HL-60 (cell line): ENCODE measurements around the gene DLX4.

Experiments
- CTCF ChIP-seq: IDR thresholded peaks from one replicate; pipeline ENCODE4 v1.5.1; 2011; ENCODE audit warnings: low read length, control low read depth, inconsistent platforms; ENCODE audit not compliant: insufficient read depth
- POLR2AphosphoS5 ChIP-seq: IDR thresholded peaks from 2 replicates; pipeline ENCODE4 v1.6.1; 2012; ENCODE audit warnings: low read depth
- REST ChIP-seq: IDR thresholded peaks from 2 replicates; pipeline ENCODE4 v1.6.1; 2012; ENCODE audit warnings: low read depth; ENCODE audit not compliant: insufficient replicate concordance
- SPI1 ChIP-seq: IDR thresholded peaks from 2 replicates; pipeline ENCODE4 v1.6.1; 2012; ENCODE audit warnings: low read depth, mild to moderate bottlenecking, borderline replicate concordance

GRCh38 chr17:49972486-49973270 is 3.7 kb downstream of the DLX4 start:
- TF ChIP-seq CTCF (no peak), POLR2AphosphoS5 (no peak), REST (no peak), SPI1 (no peak)
